Suprapubic skin (tissue), 3 donors: ENCODE measurements around the gene GPER1.

Source experiments
- CTCF ChIP-seq, 2 donors: fragments of 200-600 bp in 1 of 2; fragments of 450-650 bp in 1 of 2; sonication (generic) in 1 of 2; IDR thresholded peaks; one replicate each; pipeline ENCODE4 v1.5.1; 2016 to 2019; ENCODE audit warnings: antibody characterized with exemption in 2 of 2, mild to moderate bottlenecking in 1 of 2, moderate library complexity in 1 of 2
- POLR2AphosphoS5 ChIP-seq, 3 donors: sonication (generic); formaldehyde crosslinking; IDR thresholded peaks; one replicate each; pipeline ENCODE4 v1.6.1; 2017; ENCODE audit warnings: antibody characterized with exemption in 3 of 3

GRCh38 chr7:1106793-1107421, 19.0 kb downstream of the GPER1 start:
- TF ChIP-seq POLR2AphosphoS5 (IDR thresholded peaks at IDR 0.05) (no peak), CTCF (IDR thresholded peaks at IDR 0.05) (no peak)
